DMS114 treated with DMSO at 0.1 percent for 48 hours (cell line): Measurements from ENCODE around the gene WDR59.

Experiments
- DNase-seq: peaks from one replicate; lab custom pipeline; 2025; ENCODE audit not compliant: unreplicated experiment; lab: John Stamatoyannopoulos, UW

Gene WDR59

DNA sequence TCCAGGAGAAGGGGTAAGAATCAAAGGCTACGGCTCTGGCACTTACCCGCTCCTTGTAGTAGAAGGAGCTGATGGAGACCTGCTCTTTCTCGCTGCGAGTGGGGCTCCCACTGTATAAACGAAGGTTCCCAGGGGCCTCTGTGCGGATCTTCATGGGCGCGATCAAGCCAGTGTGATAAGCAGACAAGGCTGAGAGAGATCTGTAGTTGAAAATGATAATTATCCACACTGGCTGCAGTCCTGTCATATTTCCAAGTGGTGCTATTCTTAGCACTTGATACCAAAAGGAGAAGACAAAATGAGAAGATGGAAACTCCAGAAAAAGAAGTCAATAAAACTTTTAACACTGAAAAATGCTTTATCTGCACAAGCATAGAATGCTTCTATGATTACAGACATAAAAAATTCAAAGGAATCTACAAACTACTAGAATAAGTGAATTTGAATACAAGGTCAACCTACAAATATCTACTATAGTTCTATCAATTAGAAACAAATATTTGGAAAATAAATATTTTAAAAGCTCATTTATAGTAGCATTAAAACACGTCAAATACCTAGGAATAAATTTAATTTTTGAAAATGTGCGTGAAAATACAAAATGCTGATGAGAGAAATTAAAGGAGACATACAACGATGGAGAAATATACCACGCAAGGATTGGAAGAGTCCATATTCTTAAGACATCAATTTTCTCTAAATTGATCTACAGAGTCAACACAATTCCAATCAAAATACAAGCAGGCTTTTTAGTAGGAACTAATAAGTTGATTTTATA is 80.8 kb downstream of the WDR59 start:
- DNase-seq = no peak

DNA sequence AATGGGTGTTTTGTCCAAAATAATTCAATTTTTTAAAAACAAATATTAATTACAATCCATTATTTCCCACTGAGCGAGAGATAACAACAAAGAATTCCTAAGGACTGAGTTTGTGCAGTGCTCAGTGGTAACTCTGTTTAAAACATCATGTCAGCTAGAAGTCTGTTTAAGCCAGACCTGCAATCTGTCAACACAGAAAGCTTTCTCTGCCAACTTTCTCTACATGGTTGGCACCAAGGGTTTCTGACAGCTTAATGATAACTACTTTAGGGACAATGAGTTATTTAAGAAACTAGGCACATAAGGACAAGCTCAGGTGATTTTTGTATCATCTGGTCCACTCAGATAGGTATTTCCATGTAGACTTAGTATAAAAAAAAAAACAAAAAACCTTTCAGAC is 81.8 kb downstream of the WDR59 start:
- no peak for DNase-seq

DNA sequence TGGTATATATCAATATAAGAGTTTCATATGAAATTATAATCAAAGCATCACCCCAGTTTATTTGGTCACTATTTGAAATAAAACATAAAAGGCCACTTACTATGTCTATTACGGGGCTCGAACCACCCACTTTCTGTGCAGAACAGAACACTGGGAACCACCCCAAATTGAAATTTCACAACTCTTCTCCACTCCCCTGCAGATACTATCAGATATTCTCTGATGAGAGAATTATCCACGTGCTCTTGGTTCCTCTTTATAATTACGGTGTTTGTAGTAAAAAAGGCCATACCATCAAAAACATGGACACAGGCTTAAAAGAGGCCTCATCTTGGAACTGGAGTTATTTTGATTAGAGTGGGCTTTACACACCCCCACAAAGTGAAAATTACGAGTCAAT is 82.8 kb downstream of the WDR59 start:
- DNase-seq = no peak

DNA sequence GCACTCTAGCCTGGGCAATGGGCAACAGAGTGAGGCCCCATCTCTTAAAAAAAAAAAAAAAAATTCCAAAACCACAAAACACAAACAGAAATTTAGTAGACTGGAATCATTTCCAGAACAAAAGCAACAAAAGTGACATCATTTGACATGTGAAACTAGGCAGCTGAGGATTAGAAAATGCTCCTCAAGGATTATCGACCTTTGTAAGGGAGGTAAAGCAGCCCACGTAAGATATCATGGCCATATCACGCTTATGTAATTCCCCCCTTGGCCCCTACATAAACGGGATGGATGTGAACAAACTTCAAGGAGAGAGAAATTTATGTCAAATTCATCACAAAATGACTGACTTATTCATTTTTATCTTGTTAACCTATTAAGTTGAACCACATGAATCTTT is 83.3 kb downstream of the WDR59 start:
- no peak for DNase-seq

DNA sequence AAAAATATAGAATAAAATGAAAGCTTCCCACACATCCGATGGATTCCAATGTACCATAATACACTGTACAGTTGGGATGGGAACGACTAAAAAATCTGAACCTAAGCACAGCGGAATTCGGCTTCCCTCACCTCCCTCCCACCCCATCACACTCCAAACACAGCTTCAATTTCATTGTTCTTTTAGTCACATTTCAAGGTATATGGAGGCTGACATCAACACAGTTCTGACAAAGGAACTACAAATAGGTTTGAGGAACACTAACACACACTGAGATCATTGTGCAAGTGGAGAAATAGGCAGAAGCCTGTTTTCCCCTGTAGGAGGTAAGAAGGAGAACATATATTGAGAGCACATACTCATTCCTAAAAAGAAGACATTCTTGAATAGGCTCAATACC is 85.1 kb downstream of the WDR59 start:
- no peak for DNase-seq

DNA sequence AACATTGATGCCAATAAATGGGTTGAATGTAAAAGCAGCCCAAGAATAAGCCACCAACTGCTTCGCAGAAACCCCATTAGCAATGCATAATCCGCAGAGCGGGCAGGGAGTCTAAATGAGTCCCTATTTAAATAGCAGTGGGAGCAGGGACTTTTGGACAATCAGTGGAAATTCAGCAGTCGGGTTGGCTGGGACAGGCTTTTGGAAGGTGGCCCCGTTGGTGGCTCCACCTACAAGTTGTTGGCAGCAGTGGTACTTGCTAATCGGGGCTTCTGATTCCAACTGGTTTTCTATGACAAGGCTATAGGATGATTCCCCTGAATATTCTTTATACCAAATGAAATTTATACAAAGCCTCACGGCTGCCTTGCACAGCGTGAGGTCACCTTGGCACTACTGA is 86.3 kb downstream of the WDR59 start:
- DNase-seq = no peak

DNA sequence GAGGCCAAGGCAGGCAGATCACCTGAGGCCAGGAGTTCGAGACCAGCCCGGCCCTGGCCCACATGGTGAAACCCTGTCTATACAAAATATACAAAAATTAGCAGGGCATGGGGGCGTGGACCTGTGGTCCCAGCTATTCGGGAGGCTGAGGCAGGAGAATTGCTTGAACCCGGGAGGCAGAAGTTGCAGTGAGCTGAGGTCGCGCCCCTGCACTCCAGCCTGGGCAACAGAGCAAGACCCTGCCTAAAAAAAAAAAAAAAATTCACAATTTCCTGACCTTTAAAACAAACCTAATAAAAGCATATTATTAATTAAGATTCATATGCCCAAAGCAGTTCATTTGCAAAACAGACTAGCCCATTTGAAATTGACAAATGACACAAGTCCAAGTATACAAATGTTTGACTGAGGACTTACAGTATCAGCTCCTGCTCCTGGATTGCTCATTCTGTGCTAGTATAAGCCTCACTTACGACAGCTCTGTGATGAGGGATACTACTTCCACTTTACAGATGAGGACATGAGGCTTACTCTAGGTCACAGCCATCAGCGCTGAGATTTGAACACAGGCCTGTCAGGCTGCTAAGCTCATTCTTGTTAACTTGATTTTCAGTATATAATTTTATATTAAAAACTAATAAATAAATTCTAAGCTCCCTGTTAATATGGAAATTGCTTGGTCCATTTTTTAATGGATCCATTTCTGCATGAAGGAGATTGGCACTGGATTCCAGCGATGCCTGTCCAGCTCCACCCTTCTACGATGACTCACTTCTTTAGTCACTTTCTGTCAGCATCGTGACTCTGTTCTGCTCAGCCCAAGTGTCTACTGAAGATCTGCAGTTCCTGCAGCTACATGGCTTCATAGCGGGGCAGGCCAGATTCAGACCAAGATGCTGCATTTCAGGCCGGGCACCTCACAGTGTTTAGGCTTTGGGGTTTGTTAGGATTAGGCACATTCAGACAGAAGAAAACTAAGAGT is 88.2 kb downstream of the WDR59 start:
- no peak for DNase-seq

DNA sequence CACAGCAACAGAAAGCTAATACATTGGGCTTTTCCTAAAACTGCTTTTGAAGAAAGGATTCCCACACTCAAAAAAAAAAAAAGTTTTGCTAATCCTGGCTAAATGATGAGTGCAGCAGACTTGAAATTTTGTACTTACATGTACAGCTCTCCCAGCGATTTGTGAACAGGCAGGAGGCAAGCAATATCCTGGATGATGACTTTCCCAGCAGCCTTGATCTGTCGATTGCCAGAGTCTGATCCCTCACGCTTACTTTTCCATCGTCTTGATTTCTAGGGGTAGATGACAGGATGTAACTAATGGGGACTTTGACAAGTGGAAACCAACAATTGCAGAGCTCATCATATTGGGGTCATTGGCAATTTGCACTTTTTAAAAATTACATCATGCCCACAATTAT is 91.4 kb downstream of the WDR59 start:
- DNase-seq = no peak

DNA sequence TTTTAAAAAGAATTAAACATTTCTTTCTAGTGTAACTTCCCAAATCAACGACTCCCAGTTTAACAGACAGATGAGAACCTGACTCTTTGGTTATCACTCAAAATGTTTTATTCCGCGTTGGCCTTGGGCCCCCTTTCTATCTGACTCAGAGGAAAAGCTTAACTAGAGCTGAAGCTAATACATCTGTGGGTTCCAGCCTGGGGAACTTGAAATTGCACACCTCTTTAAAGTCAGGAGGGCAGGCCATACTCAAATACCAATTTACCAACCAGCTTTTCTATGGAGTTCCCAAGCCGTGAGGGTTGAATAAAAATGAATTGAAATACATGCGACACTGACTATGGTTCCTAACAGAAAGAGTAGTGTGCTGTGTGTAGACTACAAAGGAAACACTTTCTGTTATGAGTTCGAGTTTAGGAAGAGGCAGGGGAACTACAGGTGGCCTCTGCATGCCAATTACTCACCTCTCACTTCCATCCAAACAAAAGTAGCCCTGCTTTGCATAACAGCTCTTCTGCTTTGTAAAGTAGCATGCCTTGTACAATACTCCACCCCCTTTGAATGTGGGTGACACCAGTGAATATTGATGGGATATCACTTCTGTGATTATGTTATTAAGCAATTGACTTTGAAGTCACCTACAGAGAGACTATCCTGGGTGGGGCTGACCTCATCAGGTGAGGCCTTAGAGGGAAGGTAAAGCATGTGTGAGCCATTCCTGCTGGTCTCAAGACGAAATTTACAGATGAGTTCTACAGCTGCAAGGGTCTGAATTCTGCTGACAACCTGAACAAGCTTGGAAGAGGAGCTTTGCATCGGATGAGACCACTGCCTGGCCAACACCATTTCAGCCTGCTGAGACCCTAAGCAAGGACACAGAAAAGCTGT is 92.1 kb downstream of the WDR59 start:
- no peak for DNase-seq

DNA sequence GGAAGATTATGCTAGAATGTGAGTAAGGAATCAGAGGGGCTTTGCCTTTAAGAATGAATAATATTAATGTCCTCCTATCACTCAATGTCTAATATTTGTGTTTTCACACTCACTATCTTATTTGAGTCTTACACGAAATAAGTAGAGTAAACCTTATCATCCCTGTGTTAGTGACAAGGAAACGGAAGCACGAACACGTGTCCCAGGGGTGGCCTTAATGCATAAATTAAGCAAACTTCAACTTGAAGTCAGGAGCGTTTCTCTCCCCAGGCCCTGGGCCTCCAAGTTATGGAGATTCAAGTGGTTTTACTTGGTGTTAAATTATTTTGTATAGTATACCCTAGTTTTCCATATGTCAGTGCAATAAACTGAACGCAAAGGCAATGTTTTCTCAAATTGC is 96.0 kb downstream of the WDR59 start:
- DNase-seq = no peak

DNA sequence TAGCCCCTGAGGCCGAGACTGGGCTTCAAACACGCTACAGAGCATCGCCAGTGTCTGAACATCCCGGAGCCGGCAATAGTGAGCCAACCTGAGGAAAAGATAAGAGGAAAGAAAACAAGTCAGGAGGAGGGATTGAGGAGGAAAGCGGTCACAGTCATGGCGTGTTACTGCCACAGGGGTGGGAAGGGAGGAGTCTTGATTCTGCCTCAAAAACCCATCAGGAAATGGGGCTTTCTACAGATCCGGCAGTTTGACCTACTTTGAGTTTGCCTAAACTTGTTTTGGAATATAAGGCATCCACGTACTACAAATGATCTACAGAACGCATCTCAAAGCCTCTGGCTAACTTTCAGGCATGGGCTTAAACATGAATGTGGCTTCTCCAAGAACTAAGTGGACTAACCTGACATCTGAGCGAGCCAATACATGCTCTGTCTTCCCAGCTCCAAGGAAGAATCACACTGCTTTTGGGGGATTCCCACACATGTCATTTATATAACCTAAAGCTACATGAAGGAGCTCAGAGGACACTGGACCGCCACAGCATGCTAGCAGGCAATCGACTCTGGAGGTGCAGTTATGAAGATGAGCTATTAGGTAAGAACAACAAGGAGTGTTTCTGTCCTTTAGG is 96.6 kb downstream of the WDR59 start:
- DNase-seq = no peak

DNA sequence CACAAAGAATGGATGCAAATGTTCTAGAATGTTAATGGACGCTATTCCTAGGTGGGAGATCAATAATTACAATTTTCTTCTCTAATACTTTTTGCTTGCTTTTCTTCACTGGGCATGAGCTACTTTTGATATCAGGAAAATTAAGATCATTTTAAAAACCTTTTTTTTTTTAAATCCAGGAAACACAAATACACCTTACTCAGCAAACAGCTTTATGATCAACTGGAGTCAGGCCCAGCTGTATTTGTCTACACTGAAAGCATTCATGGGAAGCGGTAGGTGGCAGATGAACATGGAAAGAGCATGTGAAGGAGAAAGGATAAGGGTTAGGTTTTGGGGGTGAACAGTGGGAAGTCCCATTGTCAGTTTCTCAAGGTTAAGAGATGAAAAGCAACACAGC is 97.8 kb downstream of the WDR59 start:
- no peak for DNase-seq

DNA sequence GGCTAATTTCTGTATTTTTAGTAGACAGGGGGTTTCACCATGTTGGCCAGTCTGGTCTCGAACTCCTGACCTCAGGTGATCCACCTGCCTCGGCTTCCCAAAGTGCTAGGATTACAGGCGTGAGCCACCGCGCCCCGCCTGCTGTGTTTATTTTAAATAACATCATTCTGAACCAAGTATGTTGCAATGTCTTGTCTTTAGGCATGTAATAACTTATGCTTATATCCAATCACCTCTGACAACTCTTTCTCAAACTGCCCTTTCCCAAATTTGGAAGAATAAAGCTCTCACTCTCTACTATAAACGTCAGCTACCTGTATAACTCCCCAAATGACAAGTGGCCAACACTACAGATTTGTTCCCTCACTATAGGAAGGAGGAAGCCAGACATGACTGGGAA is 107.2 kb downstream of the WDR59 start:
- no peak for DNase-seq

DNA sequence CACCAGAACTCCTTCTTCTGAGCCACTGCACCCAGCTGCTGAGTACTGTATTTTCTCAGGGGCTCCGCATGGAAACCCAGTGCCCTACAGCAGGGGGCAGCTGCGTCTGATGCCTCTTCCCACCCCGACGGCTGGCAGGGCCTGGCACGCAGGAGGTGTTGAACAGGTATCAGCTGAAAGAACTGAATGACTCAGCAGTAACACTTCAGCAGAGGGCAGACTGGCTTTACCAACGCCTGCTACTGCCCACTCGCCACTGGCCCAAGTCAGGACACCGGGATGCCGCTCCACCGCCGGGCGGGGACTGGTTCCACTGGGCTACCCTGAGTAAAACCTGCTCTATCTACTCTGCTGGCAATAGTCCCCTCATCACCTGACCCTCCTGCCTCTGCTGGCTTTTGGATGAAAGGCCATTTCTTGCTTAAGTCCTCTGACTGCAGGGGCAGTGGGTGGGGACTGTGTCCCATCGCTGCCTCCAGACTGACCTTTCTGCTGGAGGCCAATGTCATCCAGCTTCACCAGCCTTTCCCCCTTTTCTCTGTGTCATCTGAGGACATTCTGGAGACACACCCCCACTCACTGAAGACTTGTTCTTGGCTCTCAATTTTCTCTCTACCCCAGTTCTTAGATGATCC is 109.9 kb downstream of the WDR59 start:
- no peak for DNase-seq

DNA sequence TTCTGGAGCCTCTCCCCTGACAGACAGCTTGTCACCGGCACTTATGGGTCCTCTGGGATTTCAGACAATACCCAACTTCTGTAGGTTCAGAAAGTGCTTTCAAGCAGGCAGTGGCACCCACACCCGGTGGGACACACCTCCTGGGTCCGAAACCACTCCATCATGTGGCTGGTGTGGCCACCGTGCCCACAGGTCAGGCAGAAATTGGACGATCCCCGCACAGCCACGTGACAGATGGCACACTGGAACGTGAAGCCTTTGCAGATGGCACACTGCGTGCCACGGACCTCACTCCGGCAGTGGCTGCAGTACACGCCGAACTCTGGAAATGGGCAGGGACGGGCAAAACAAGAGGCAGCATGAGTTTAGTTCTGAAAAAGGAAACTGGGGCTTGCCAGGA is 110.8 kb downstream of the WDR59 start:
- no peak for DNase-seq

DNA sequence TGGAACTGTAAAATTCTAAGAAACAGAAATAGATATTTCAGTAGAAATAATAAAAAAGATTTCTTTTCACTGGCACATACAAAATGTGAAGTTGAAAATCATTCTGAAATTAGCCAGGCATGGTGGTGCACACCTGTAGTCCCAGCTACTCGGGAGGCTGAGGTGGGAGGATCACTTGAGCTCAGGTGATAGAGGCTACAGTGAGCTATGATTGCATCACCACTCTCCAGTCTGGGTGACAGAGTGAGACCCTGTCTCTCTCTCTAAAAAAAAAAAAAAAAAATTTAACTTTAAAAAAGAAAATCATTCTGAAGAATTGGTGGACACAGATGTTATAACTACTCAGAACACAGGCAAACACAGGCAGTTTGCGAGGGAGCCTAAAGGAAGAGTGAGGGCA is 112.6 kb downstream of the WDR59 start:
- no peak for DNase-seq

DNA sequence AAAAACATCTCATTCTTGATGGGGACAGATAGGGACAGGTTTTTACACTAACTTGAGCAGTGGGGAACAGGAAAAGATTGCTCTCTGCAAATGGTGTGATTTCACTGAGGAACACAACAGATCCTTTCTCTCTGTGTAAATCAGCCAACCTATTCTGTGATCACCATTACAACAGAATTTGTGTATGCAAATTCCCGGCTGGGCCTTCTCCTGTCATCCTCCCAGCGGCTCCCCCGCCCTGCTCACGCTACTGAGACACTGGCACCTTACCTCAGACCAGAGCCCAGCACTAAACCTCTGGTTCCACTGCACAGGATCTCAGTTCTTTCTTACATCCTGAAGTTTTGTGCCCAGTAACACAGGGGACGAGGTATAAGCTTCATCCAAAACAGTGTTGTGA is 113.3 kb downstream of the WDR59 start:
- DNase-seq = no peak

DNA sequence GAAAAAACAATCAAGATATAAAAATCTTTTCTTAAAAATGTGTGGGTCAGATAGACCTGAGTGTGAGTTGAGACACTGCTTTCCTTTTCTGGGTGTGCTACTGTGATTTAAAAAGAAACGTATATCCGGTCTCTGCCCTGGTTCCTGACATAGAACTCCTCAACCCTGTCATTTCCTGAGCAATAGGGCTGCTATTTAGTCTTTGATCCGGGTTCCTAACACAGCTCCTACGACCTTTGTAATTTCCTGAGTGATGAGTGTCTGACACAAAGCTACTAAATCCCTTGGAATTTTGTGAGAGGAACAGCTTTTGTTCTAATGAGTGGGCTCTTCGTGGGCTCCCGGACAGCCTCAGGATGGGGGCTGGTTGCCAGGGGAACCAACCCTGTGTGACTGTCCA is 116.4 kb downstream of the WDR59 start:
- DNase-seq = no peak

DNA sequence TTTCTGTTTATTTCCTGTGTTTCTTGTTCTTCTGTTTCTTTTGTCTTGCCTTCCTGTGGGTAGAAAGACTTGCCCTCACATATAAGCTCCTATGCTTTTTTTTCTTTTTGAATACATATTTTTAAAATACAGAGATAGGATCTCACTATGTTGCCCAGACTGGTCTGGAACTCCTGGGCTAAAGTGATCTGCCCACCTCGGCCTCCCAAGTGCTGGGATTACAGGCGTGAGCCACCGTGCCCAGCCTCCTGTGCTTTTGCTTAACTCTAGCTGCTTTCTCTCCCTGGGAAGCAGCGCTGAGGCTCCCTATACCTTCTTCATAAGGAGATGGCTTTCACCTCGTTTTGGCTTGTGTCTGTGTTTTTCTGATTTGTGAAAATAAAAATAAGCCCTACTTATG is 116.9 kb downstream of the WDR59 start:
- DNase-seq = no peak

DNA sequence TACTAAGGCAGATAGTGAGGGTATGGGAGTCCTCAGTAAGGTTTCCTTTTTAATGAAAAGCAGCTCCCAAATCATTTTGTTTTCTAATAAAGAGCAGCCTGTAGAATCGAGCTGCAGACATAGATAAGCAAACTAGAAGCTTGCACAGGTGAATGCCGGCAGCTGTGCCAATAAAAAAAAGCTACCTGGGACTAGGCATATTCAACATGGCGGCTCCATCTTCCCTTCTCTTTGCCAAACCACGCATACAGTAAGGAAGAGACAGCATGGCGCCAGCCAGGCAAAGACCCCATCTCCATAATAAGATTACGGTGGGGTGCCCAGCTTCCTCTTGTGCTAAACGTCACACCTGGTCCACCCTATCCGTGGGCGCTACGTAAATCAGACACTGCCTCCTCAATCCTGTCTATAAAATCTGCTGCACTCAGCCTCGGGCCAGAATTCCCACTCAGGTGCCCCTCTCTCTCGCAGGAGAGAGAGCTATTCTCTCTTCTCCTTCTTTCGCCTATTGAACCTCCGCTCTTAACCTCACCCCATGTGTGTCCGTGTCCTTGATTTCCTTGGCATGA is 117.6 kb downstream of the WDR59 start:
- no peak for DNase-seq
